HEK293 (cell line): ENCODE data around the gene ERBB4.

Experiments used
- ATF2 ChIP-seq: fragments of 450-650 bp; formaldehyde crosslinking; IDR thresholded peaks from 2 replicates; pipeline ENCODE4 v1.5.1; 2016; ENCODE audit warnings: missing biosample characterization, missing genetic modification characterization, low read depth
- BCL11A ChIP-seq: fragments of 450-650 bp; formaldehyde crosslinking; IDR thresholded peaks from 2 replicates; pipeline ENCODE4 v1.5.1; 2016; ENCODE audit warnings: low read depth, missing biosample characterization, missing genetic modification characterization
- CTCF ChIP-seq: fragments of 450-650 bp; formaldehyde crosslinking; IDR thresholded peaks from 2 replicates; pipeline ENCODE4 v1.5.1; 2016; ENCODE audit warnings: missing biosample characterization, missing genetic modification characterization
- ELK4 ChIP-seq: IDR thresholded peaks from 2 replicates; pipeline ENCODE4 v1.6.1; 2011; ENCODE audit warnings: mild to moderate bottlenecking, low read depth, low read length, borderline replicate concordance
- FEZF1 ChIP-seq: fragments of 450-650 bp; formaldehyde crosslinking; IDR thresholded peaks from 2 replicates; pipeline ENCODE4 v1.5.1; 2016; ENCODE audit warnings: missing biosample characterization, missing genetic modification characterization
- KLF1 ChIP-seq: fragments of 450-650 bp; formaldehyde crosslinking; IDR thresholded peaks from 2 replicates; pipeline ENCODE4 v1.5.1; 2016; ENCODE audit warnings: missing biosample characterization, missing genetic modification characterization
- KLF10 ChIP-seq: fragments of 450-650 bp; IDR thresholded peaks from 2 replicates; pipeline ENCODE4 v1.5.1; 2018; ENCODE audit warnings: missing biosample characterization, mild to moderate bottlenecking, missing genetic modification characterization
- PRDM6 ChIP-seq: fragments of 450-650 bp; formaldehyde crosslinking; IDR thresholded peaks from 2 replicates; pipeline ENCODE4 v1.5.1; 2017; ENCODE audit warnings: missing biosample characterization, missing genetic modification characterization
- SALL2 ChIP-seq: fragments of 450-650 bp; formaldehyde crosslinking; IDR thresholded peaks from 2 replicates; pipeline ENCODE4 v1.5.0; 2017; ENCODE audit warnings: missing biosample characterization, mild to moderate bottlenecking, missing genetic modification characterization, borderline replicate concordance
- SP7 ChIP-seq: fragments of 450-650 bp; formaldehyde crosslinking; IDR thresholded peaks from 2 replicates; pipeline ENCODE4 v1.5.1; 2016; ENCODE audit warnings: missing biosample characterization, missing genetic modification characterization
- WT1 ChIP-seq: fragments of 450-650 bp; formaldehyde crosslinking; IDR thresholded peaks from 2 replicates; pipeline ENCODE4 v1.5.1; 2016; ENCODE audit warnings: missing biosample characterization, missing genetic modification characterization
- ZBTB6 ChIP-seq: fragments of 450-650 bp; formaldehyde crosslinking; IDR thresholded peaks from 2 replicates; pipeline ENCODE4 v1.5.1; 2017; ENCODE audit warnings: missing biosample characterization, missing genetic modification characterization
- ZBTB7A ChIP-seq: fragments of 450-650 bp; formaldehyde crosslinking; IDR thresholded peaks from 2 replicates; pipeline ENCODE4 v1.5.1; 2016; ENCODE audit warnings: low read depth, missing biosample characterization, missing genetic modification characterization
- ZNF140 ChIP-seq: fragments of 450-650 bp; formaldehyde crosslinking; IDR thresholded peaks from 2 replicates; pipeline ENCODE4 v1.5.1; 2016; ENCODE audit warnings: missing biosample characterization, missing genetic modification characterization
- ZNF146 ChIP-seq: fragments of 450-650 bp; formaldehyde crosslinking; IDR thresholded peaks from 2 replicates; pipeline ENCODE4 v1.5.1; 2016; ENCODE audit warnings: missing biosample characterization, missing genetic modification characterization
- ZNF18 ChIP-seq: fragments of 450-650 bp; formaldehyde crosslinking; IDR thresholded peaks from 2 replicates; pipeline ENCODE4 v1.5.1; 2016; ENCODE audit warnings: missing biosample characterization, missing genetic modification characterization
- ZNF202 ChIP-seq: fragments of 450-650 bp; formaldehyde crosslinking; IDR thresholded peaks from 2 replicates; pipeline ENCODE4 v1.5.1; 2016; ENCODE audit warnings: missing biosample characterization, missing genetic modification characterization, borderline replicate concordance
- ZNF211 ChIP-seq: fragments of 450-650 bp; formaldehyde crosslinking; IDR thresholded peaks from 2 replicates; pipeline ENCODE4 v1.5.1; 2016; ENCODE audit warnings: low read depth, missing biosample characterization, missing genetic modification characterization
- ZNF266 ChIP-seq: fragments of 450-650 bp; formaldehyde crosslinking; IDR thresholded peaks from 2 replicates; pipeline ENCODE4 v1.5.1; 2016; ENCODE audit warnings: missing biosample characterization, missing genetic modification characterization, low read depth
- ZNF280C ChIP-seq: fragments of 450-650 bp; formaldehyde crosslinking; IDR thresholded peaks from 2 replicates; pipeline ENCODE4 v1.5.1; 2016; ENCODE audit warnings: missing biosample characterization, missing genetic modification characterization
- ZNF311 ChIP-seq: fragments of 450-650 bp; formaldehyde crosslinking; IDR thresholded peaks from 2 replicates; pipeline ENCODE4 v1.5.1; 2017; ENCODE audit warnings: missing biosample characterization, missing genetic modification characterization, borderline replicate concordance
- ZNF354C ChIP-seq: fragments of 450-650 bp; formaldehyde crosslinking; IDR thresholded peaks from 2 replicates; pipeline ENCODE4 v1.5.1; 2016; ENCODE audit warnings: missing biosample characterization, missing genetic modification characterization, low read depth, borderline replicate concordance
- ZNF37A ChIP-seq: fragments of 450-650 bp; IDR thresholded peaks from 2 replicates; pipeline ENCODE4 v1.5.1; 2018; ENCODE audit warnings: missing biosample characterization, missing genetic modification characterization
- ZNF473 ChIP-seq: fragments of 450-650 bp; formaldehyde crosslinking; IDR thresholded peaks from 2 replicates; pipeline ENCODE4 v1.5.1; 2017; ENCODE audit warnings: missing biosample characterization, missing genetic modification characterization
- ZNF555 ChIP-seq: fragments of 450-650 bp; formaldehyde crosslinking; conservative IDR thresholded peaks from 2 replicates; pipeline ENCODE4 v1.5.1; 2017; ENCODE audit warnings: missing biosample characterization, mild to moderate bottlenecking, missing genetic modification characterization, inconsistent platforms
- ZNF585B ChIP-seq: fragments of 450-650 bp; formaldehyde crosslinking; IDR thresholded peaks from 2 replicates; pipeline ENCODE4 v1.5.1; 2016; ENCODE audit warnings: missing biosample characterization, missing genetic modification characterization
- ZNF610 ChIP-seq: fragments of 450-650 bp; formaldehyde crosslinking; IDR thresholded peaks from 2 replicates; pipeline ENCODE4 v1.5.1; 2016; ENCODE audit warnings: missing biosample characterization, missing genetic modification characterization, borderline replicate concordance
- ZNF624 ChIP-seq: fragments of 450-650 bp; formaldehyde crosslinking; IDR thresholded peaks from 2 replicates; pipeline ENCODE4 v1.5.1; 2017; ENCODE audit warnings: missing biosample characterization, missing genetic modification characterization
- ZNF768 ChIP-seq: fragments of 450-650 bp; formaldehyde crosslinking; IDR thresholded peaks from 2 replicates; pipeline ENCODE4 v1.5.1; 2018; ENCODE audit warnings: missing biosample characterization, mild to moderate bottlenecking, missing genetic modification characterization
- ZNF830 ChIP-seq: fragments of 450-650 bp; IDR thresholded peaks from 2 replicates; pipeline ENCODE4 v1.5.0; 2018; ENCODE audit warnings: missing biosample characterization, missing genetic modification characterization, low read depth, mild to moderate bottlenecking, moderate library complexity

ERBB4 gene

GRCh38 chr2:211860224-211860623 lies 678.4 kb downstream of the ERBB4 start (continued):
- TF ChIP-seq ZNF585B (no peak), ZNF211 (tag by site-specific recombination) (no peak), BCL11A (tag by site-specific recombination) (peak; percentile 72; the same call in 1 of the 2 replicates), ZNF473 (no peak), SALL2 (tag by site-specific recombination) (no peak), SP7 (tag by site-specific recombination) (peak; percentile 91), ZBTB6 (tag by site-specific recombination) (peak; percentile 6; the same call in 1 of the 2 replicates), ZNF280C (tag by site-specific recombination) (no peak), PRDM6 (tag by site-specific recombination) (peak; percentile 95), ZNF311 (tag by site-specific recombination) (no peak), ZNF266 (no peak), ZNF354C (no peak), ZNF610 (tag by site-specific recombination) (0 out of 2 replicates have a peak, but pooled peaks have one; percentile 17), KLF10 (peak; percentile 46; the same call in 1 of the 2 replicates), ZNF202 (no peak), ZNF140 (tag by site-specific recombination) (no peak), ZBTB7A (tag by site-specific recombination) (no peak), KLF1 (no peak), ZNF830 (tag by site-specific recombination) (no peak), ZNF37A (tag by site-specific recombination) (no peak), WT1 (tag by site-specific recombination) (peak; percentile 77), ZNF624 (tag by site-specific recombination) (no peak), ZNF768 (tag by site-specific recombination) (no peak), ZNF146 (tag by site-specific recombination) (peak; percentile 29; the same call in 1 of the 2 replicates), ZNF18 (tag by site-specific recombination) (peak; percentile 48; the same call in 1 of the 2 replicates), ATF2 (no peak), FEZF1 (tag by site-specific recombination) (peak; percentile 89), ZNF555 (tag by site-specific recombination) (no peak), ELK4 (no peak), CTCF (tag by site-specific recombination) (no peak)
